Fibroblast of lung (primary cell): Measurements from ENCODE around the gene BTBD16. TPM values are rescaled to one million over a fixed set of nuclear protein-coding genes. Genes with fewer than 3 reads are reported as not detected.

ENCODE experiments used
- DNase-seq, 2 donors: peaks; one replicate each; pipeline versions ENCODE4 v3.0.0 to v3.0.0-alpha.2; 2010; ENCODE audit warnings: low read depth in 2 of 2
- H2AFZ ChIP-seq: 2 replicates; pipeline ENCODE4 v1.5.1; 2012; ENCODE audit warnings: low read length, control low read depth, inconsistent platforms
- H3K27ac ChIP-seq: 2 replicates; pipeline ENCODE4 v1.5.1; 2011; ENCODE audit warnings: low read length, control low read depth; ENCODE audit not compliant: insufficient read depth
- H3K27me3 ChIP-seq: 2 replicates; pipeline ENCODE4 v1.5.1; 2011; ENCODE audit warnings: mild to moderate bottlenecking, low read length; ENCODE audit not compliant: control insufficient read depth, insufficient read depth
- H3K36me3 ChIP-seq: 2 replicates; pipeline ENCODE4 v1.5.1; 2011; ENCODE audit warnings: low read length; ENCODE audit not compliant: control insufficient read depth, insufficient read depth
- H3K4me1 ChIP-seq: 2 replicates; pipeline ENCODE4 v1.5.1; 2011; ENCODE audit warnings: low read length; ENCODE audit not compliant: control insufficient read depth, insufficient read depth; ENCODE audit errors: extremely low read depth
- H3K4me2 ChIP-seq: 2 replicates; pipeline ENCODE4 v1.5.1; 2011; ENCODE audit warnings: low read length, control low read depth; ENCODE audit not compliant: insufficient read depth; ENCODE audit errors: extremely low read depth
- H3K4me3 ChIP-seq, 4 experiments: fragments of 200-600 bp in 1 of 4; sonication (generic) in 1 of 4; replicated peaks in 1 of 4; 2 replicates each; pipeline ENCODE4 v1.5.1; 2011 to 2016; ENCODE audit warnings: low read length in 4 of 4, low read depth in 3 of 4, mild to moderate bottlenecking in 3 of 4, control low read depth in 2 of 4, inconsistent platforms in 1 of 4, mixed read lengths in 1 of 4; ENCODE audit not compliant: insufficient read depth in 1 of 4; ENCODE audit errors: control extremely low read depth in 1 of 4
- H3K79me2 ChIP-seq: 2 replicates; pipeline ENCODE4 v1.5.1; 2012; ENCODE audit warnings: mild to moderate bottlenecking, low read length, inconsistent platforms; ENCODE audit not compliant: control insufficient read depth, insufficient read depth
- H3K9ac ChIP-seq: 2 replicates; pipeline ENCODE4 v1.5.1; 2011; ENCODE audit warnings: mild to moderate bottlenecking, low read length, control low read depth; ENCODE audit not compliant: insufficient read depth
- H3K9me3 ChIP-seq: 2 replicates; pipeline ENCODE4 v1.5.1; 2012; ENCODE audit warnings: low read depth, low read length; ENCODE audit not compliant: control insufficient read depth, insufficient read depth
- H4K20me1 ChIP-seq: 2 replicates; pipeline ENCODE4 v1.5.1; 2011; ENCODE audit warnings: low read length; ENCODE audit not compliant: control insufficient read depth, insufficient read depth; ENCODE audit errors: extremely low read depth
- EZH2 ChIP-seq: IDR thresholded peaks from 2 replicates; pipeline ENCODE4 v1.5.1; 2012; ENCODE audit warnings: low read length, control low read depth, mild to moderate bottlenecking; ENCODE audit errors: missing control alignments
- polyA plus RNA-seq, 2 donors: library from polyadenylated mRNA; depleted of rRNA in 1 of 2; stranded (reverse) in 1 of 2; unstranded in 1 of 2; fragments of >200 nt; gene quantifications; 2 replicates each; pipeline ENCODE4 v1.2.1, GENCODE V29; 2011 to 2012; ENCODE audit warnings: missing spikeins in 1 of 2
- total RNA-seq: library from RNA; depleted of rRNA; stranded (reverse); fragments of >200 nt; gene quantifications from 2 replicates; pipeline ENCODE4 v1.2.1, GENCODE V29; 2014
- TF ChIP-seq, protein P1 (sequence below), 2 donors: IDR thresholded peaks in 1 of 2; conservative IDR thresholded peaks in 1 of 2; 1 replicate in 1 of 2; 2 replicates in 1 of 2; pipeline ENCODE4 v1.5.1; 2011 to 2012; ENCODE audit warnings: low read length in 2 of 2, control low read depth in 1 of 2, inconsistent platforms in 1 of 2, low read depth in 1 of 2, mild to moderate bottlenecking in 1 of 2

Gene BTBD16
- total and polyA plus RNA-seq, 2 donors (not counting 1 experiment from before 2014, with no cell fraction given), result not detected

DNA sequence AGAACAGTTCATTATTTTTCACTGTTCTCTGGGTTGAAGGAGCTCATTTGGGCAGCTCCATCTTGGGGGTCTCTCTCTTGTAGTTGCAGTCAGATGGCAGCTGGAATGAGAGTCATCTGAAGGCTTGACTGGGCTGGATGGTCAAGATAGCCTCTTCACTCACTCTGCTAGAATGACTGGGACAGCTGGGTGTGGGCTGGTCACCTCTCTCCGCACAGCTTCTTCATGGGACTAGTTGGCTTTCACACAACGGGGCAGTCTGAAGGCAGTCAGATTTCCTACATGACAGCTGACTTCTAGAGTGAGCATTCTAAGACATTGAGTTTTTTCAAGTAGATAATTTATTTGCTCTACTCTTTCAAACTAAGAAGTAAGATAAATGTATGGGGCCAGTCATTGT lies 116.5 kb downstream of the BTBD16 start:
- H3K4me3 ChIP-seq, result no peak overlapping the region
- no peaks in the 10 kb centered on the region for H3K79me2 ChIP-seq
- TF ChIP-seq, protein P1, sequence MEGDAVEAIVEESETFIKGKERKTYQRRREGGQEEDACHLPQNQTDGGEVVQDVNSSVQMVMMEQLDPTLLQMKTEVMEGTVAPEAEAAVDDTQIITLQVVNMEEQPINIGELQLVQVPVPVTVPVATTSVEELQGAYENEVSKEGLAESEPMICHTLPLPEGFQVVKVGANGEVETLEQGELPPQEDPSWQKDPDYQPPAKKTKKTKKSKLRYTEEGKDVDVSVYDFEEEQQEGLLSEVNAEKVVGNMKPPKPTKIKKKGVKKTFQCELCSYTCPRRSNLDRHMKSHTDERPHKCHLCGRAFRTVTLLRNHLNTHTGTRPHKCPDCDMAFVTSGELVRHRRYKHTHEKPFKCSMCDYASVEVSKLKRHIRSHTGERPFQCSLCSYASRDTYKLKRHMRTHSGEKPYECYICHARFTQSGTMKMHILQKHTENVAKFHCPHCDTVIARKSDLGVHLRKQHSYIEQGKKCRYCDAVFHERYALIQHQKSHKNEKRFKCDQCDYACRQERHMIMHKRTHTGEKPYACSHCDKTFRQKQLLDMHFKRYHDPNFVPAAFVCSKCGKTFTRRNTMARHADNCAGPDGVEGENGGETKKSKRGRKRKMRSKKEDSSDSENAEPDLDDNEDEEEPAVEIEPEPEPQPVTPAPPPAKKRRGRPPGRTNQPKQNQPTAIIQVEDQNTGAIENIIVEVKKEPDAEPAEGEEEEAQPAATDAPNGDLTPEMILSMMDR (conservative IDR thresholded peaks at IDR 0.05 in 1 of 2, IDR thresholded peaks at IDR 0.05 in 1 of 2; ENCODE audit: low read depth in 1 of 2, low read length in 2 of 2), result no peak
- TF ChIP-seq EZH2, result no peak
- no peaks in the 10 kb centered on the region for H3K4me1 ChIP-seq
- H3K9me3 ChIP-seq, result no peaks in the 10 kb centered on the region
- H2AFZ ChIP-seq, result no peak overlapping the region
- H3K9ac ChIP-seq, result no peak overlapping the region
- no peak overlapping the region for H3K27ac ChIP-seq
- H3K27me3 ChIP-seq, result no peaks in the 10 kb centered on the region
- no peak overlapping the region for H3K4me2 ChIP-seq
- H4K20me1 ChIP-seq, result no peaks in the 10 kb centered on the region
- H3K36me3 ChIP-seq, result no peaks in the 10 kb centered on the region
- DNase-seq, result no peak

Other genes starting within 250 kb of the BTBD16 start
- gene PLEKHA1, start 103.4 kb downstream of the BTBD16 start, total RNA-seq, result 9.5 and 14.4 TPM in 2 replicates
- 19.6 and 37.9 TPM in 2 replicates for gene PLEKHA1, start 103.4 kb downstream of the BTBD16 start, polyA plus RNA-seq
- gene ARMS2, start 183.4 kb downstream of the BTBD16 start, total RNA-seq, result not detected in 2 replicates
- gene ARMS2, start 183.4 kb downstream of the BTBD16 start, polyA plus RNA-seq, result not detected in 2 replicates
- gene HTRA1, start 190.3 kb downstream of the BTBD16 start, total RNA-seq, result 109 and 198 TPM in 2 replicates
- 178 and 216 TPM in 2 replicates for gene HTRA1, start 190.3 kb downstream of the BTBD16 start, polyA plus RNA-seq